Vagina (tissue), 2 donors: ENCODE data around the gene CASP2.

Source experiments
- POLR2A ChIP-seq, 2 donors: fragments of 450-650 bp; IDR thresholded peaks; one replicate each; pipeline ENCODE4 v1.6.1; 2017; ENCODE audit warnings: antibody characterized with exemption in 2 of 2, mild to moderate bottlenecking in 2 of 2, moderate library complexity in 2 of 2
- TF ChIP-seq, protein P1 (sequence below), 3 experiments: fragments of 450-650 bp in 2 of 3; fragments of 200-600 bp in 1 of 3; sonication (generic) in 1 of 3; IDR thresholded peaks; one replicate each; pipeline ENCODE4 v1.5.1; 2017 to 2019; ENCODE audit warnings: antibody characterized with exemption in 3 of 3, mild to moderate bottlenecking in 2 of 3, moderate library complexity in 2 of 3

DNA sequence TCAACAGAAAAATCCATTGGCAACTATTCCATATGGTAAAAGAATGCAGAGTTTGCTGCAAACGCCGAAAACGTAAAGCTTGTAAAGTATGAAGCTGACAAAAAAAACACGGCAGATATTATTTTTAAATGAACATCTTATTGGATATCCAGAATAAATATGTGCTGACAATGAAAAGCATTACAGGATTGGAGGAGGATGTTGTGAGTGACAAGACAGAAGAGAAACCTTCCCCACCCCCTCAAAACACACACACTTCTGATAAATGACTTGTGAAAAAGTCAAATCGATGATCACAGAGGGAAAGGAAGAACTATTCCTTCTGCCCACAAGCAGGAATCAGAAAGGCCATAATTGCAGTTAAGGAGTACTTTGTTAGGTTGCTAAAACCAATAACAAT is 59.8 kb downstream of the CASP2 start:
- TF ChIP-seq POLR2A (IDR thresholded peaks at IDR 0.05): no peak
- TF ChIP-seq, protein P1, sequence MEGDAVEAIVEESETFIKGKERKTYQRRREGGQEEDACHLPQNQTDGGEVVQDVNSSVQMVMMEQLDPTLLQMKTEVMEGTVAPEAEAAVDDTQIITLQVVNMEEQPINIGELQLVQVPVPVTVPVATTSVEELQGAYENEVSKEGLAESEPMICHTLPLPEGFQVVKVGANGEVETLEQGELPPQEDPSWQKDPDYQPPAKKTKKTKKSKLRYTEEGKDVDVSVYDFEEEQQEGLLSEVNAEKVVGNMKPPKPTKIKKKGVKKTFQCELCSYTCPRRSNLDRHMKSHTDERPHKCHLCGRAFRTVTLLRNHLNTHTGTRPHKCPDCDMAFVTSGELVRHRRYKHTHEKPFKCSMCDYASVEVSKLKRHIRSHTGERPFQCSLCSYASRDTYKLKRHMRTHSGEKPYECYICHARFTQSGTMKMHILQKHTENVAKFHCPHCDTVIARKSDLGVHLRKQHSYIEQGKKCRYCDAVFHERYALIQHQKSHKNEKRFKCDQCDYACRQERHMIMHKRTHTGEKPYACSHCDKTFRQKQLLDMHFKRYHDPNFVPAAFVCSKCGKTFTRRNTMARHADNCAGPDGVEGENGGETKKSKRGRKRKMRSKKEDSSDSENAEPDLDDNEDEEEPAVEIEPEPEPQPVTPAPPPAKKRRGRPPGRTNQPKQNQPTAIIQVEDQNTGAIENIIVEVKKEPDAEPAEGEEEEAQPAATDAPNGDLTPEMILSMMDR (IDR thresholded peaks at IDR 0.05): no peak
